Measurements from ENCODE around the gene AJAP1.

Gene AJAP1

GRCh38 chr1:4696161-4696745 is 41.8 kb downstream of the AJAP1 start:
- no peaks in the 10 kb centered on the region for H3K36me3 ChIP-seq (ENCODE audit: control insufficient read depth in 2 of 2, insufficient read depth in 1 of 2, low read length in 2 of 2)
- H3K4me1 ChIP-seq (ENCODE audit: control insufficient read depth, insufficient read depth, low read length) = no peaks in the 10 kb centered on the region
- ChIA-PET POLR2A (no interaction called here), CTCF (no interaction called here)
- TF ChIP-seq ZNF114 (tag by site-specific recombination; IDR thresholded peaks at IDR 0.05) = no peak
- no peak for TF ChIP-seq ZNF596 (tag by site-specific recombination; IDR thresholded peaks at IDR 0.05)
- no peak for TF ChIP-seq BCL11B (tag by site-specific recombination; IDR thresholded peaks at IDR 0.05; ENCODE audit: low read depth)
- no peak overlapping the region for H3K4me3 ChIP-seq (ENCODE audit: low read depth, low read length)
- no peak overlapping the region for H3K27ac ChIP-seq (ENCODE audit: extremely low read depth, low read depth, low read length)
- no peaks in the 10 kb centered on the region for H3K9me3 ChIP-seq (ENCODE audit: control insufficient read depth, insufficient read depth, low read depth, low read length)

GRCh38 chr1:4696753-4697152 is 42.3 kb downstream of the AJAP1 start:
- CTCF ChIA-PET = no interaction called here
- POLR2A ChIA-PET = no interaction called here
- no peaks in the 10 kb centered on the region for H3K4me1 ChIP-seq (ENCODE audit: control insufficient read depth, insufficient read depth, low read length)
- H3K27ac ChIP-seq (ENCODE audit: extremely low read depth, low read depth, low read length) = no peak overlapping the region
- H3K4me3 ChIP-seq (ENCODE audit: low read depth, low read length) = no peak overlapping the region
- TF ChIP-seq ZNF426 (tag by site-specific recombination; IDR thresholded peaks at IDR 0.05) (no peak), ZNF692 (tag by site-specific recombination; IDR thresholded peaks at IDR 0.05) (no peak), ZNF138 (tag by site-specific recombination; IDR thresholded peaks at IDR 0.05; ENCODE audit: borderline replicate concordance) (no peak), GLIS2 (tag by site-specific recombination; IDR thresholded peaks at IDR 0.05) (no peak), ZNF626 (tag by site-specific recombination; IDR thresholded peaks at IDR 0.05) (no peak), ZNF157 (tag by site-specific recombination; IDR thresholded peaks at IDR 0.05) (no peak), FEZF1 (tag by site-specific recombination; IDR thresholded peaks at IDR 0.05) (no peak)
- no peaks in the 10 kb centered on the region for H3K36me3 ChIP-seq (ENCODE audit: control insufficient read depth in 2 of 2, insufficient read depth in 1 of 2, low read length in 2 of 2)
- H3K9me3 ChIP-seq (ENCODE audit: control insufficient read depth, insufficient read depth, low read depth, low read length) = no peaks in the 10 kb centered on the region

- Histone ChIP-seq H3K27ac (ENCODE audit: extremely low read depth, low read depth, low read length) (no peak overlapping the region), H3K4me3 (ENCODE audit: low read depth, low read length) (no peak overlapping the region), H3K9me3 (ENCODE audit: control insufficient read depth, insufficient read depth, low read depth, low read length) (no peaks in the 10 kb centered on the region), H3K4me1 (ENCODE audit: control insufficient read depth, insufficient read depth, low read length) (no peaks in the 10 kb centered on the region), H3K36me3 (ENCODE audit: control insufficient read depth in 2 of 2, insufficient read depth in 1 of 2, low read length in 2 of 2) (no peaks in the 10 kb centered on the region)
- POLR2A ChIA-PET = no interaction called here
- CTCF ChIA-PET = no interaction called here
- TF ChIP-seq ZNF624 (tag by site-specific recombination; IDR thresholded peaks at IDR 0.05) (no peak), ZNF416 (tag by site-specific recombination; IDR thresholded peaks at IDR 0.05) (no peak), ZNF114 (tag by site-specific recombination; IDR thresholded peaks at IDR 0.05) (no peak), BCL11B (tag by site-specific recombination; IDR thresholded peaks at IDR 0.05; ENCODE audit: low read depth) (no peak), SP3 (tag by site-specific recombination; IDR thresholded peaks at IDR 0.05) (no peak), ZNF248 (tag by site-specific recombination; IDR thresholded peaks at IDR 0.05) (no peak), ZNF292 (tag by site-specific recombination; IDR thresholded peaks at IDR 0.05; ENCODE audit: borderline replicate concordance, low read depth) (no peak), ATF2 (tag by site-specific recombination; IDR thresholded peaks at IDR 0.05; ENCODE audit: low read depth) (no peak), FEZF1 (tag by site-specific recombination; IDR thresholded peaks at IDR 0.05) (no peak), ZBTB26 (tag by site-specific recombination; optimal IDR thresholded peaks at IDR 0.05) (no peak), ZBTB17 (tag by site-specific recombination; IDR thresholded peaks at IDR 0.05) (no peak), BCL11A (tag by site-specific recombination; IDR thresholded peaks at IDR 0.05; ENCODE audit: low read depth) (no peak), ZNF580 (tag by site-specific recombination; IDR thresholded peaks at IDR 0.05) (no peak), ZNF302 (tag by site-specific recombination; IDR thresholded peaks at IDR 0.05; ENCODE audit: low read depth) (no peak), AEBP2 (tag by site-specific recombination; IDR thresholded peaks at IDR 0.05; ENCODE audit: borderline replicate concordance) (no peak), HOXC10 (CRISPR knock-in tag; IDR thresholded peaks at IDR 0.05) (no peak), OVOL3 (tag by site-specific recombination; IDR thresholded peaks at IDR 0.05) (no peak)
These were observed 43.4 kb downstream of the AJAP1 start for GRCh38 chr1:4697801-4698200.
